Tibial nerve (tissue), 3 donors: ENCODE measurements around the gene CSNK1G1.

ENCODE experiments used
- POLR2A ChIP-seq, 2 donors: fragments of 450-650 bp; IDR thresholded peaks; one replicate each; pipeline ENCODE4 v1.6.1; 2017; ENCODE audit warnings: antibody characterized with exemption in 2 of 2, mild to moderate bottlenecking in 2 of 2, moderate library complexity in 2 of 2
- TF ChIP-seq, protein P1 (sequence below), 5 experiments: fragments of 200-600 bp in 3 of 5; fragments of 450-650 bp in 2 of 5; sonication (generic) in 3 of 5; IDR thresholded peaks; one replicate each; pipeline ENCODE4 v1.5.1; 2016 to 2019; ENCODE audit warnings: antibody characterized with exemption in 5 of 5, mild to moderate bottlenecking in 3 of 5, moderate library complexity in 2 of 5

DNA sequence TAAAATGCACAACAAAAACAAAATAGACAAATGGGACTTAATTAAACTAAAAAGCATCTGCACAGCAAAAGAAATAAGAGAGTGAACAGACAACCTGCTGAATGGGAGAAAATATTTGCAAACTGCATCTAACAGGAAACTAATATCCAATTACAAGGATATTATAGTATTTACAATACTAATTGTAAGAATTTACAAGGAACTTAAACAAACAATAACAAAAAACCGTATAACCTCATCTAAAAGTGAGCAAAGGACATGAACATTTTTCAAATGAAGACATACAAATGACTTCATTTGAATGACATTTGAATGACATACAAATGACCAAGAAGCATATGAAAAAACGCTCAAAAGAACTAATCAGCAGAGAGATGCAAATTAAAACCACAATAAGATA lies 66.4 kb downstream of the CSNK1G1 start:
- TF ChIP-seq, protein P1, sequence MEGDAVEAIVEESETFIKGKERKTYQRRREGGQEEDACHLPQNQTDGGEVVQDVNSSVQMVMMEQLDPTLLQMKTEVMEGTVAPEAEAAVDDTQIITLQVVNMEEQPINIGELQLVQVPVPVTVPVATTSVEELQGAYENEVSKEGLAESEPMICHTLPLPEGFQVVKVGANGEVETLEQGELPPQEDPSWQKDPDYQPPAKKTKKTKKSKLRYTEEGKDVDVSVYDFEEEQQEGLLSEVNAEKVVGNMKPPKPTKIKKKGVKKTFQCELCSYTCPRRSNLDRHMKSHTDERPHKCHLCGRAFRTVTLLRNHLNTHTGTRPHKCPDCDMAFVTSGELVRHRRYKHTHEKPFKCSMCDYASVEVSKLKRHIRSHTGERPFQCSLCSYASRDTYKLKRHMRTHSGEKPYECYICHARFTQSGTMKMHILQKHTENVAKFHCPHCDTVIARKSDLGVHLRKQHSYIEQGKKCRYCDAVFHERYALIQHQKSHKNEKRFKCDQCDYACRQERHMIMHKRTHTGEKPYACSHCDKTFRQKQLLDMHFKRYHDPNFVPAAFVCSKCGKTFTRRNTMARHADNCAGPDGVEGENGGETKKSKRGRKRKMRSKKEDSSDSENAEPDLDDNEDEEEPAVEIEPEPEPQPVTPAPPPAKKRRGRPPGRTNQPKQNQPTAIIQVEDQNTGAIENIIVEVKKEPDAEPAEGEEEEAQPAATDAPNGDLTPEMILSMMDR (IDR thresholded peaks at IDR 0.05), result no peak
- TF ChIP-seq POLR2A (IDR thresholded peaks at IDR 0.05), result no peak
